Measurements from ENCODE around the gene PPM1H.

GRCh38 chr12:62720025-62720424, 214.9 kb downstream of the PPM1H start:
- TF ChIP-seq POLR2A (IDR thresholded peaks at IDR 0.05), result no peak
- TF ChIP-seq, protein P1, sequence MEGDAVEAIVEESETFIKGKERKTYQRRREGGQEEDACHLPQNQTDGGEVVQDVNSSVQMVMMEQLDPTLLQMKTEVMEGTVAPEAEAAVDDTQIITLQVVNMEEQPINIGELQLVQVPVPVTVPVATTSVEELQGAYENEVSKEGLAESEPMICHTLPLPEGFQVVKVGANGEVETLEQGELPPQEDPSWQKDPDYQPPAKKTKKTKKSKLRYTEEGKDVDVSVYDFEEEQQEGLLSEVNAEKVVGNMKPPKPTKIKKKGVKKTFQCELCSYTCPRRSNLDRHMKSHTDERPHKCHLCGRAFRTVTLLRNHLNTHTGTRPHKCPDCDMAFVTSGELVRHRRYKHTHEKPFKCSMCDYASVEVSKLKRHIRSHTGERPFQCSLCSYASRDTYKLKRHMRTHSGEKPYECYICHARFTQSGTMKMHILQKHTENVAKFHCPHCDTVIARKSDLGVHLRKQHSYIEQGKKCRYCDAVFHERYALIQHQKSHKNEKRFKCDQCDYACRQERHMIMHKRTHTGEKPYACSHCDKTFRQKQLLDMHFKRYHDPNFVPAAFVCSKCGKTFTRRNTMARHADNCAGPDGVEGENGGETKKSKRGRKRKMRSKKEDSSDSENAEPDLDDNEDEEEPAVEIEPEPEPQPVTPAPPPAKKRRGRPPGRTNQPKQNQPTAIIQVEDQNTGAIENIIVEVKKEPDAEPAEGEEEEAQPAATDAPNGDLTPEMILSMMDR (IDR thresholded peaks at IDR 0.05), result no peak
- no peak for TF ChIP-seq POLR2AphosphoS5 (IDR thresholded peaks at IDR 0.05)

Measured in stomach (tissue), 4 donors.